ENCODE results near the gene NIBAN1. TPM values are rescaled to one million over a fixed set of nuclear protein-coding genes. Genes with fewer than 3 reads are reported as not detected.

NIBAN1 gene
- total RNA-seq, 1 experiment from 2014 or later, result 8.1 TPM

- H3K4me3 Mint-ChIP-seq, result no peak overlapping the region
- TF ChIP-seq ATF6 (CRISPR knock-in tag; IDR thresholded peaks at IDR 0.05), result no peak
- H3K36me3 Mint-ChIP-seq, result no peaks in the 10 kb centered on the region
- CTCF ChIA-PET, result interaction anchor here (0.8 kb wide), 1 partner anchor 153 kb away, joined by 3 read pairs; no protein-coding TSS in a partner anchor
- ATAC-seq (no peak), DNase-seq (ENCODE audit: low spot score) (no peak)
- H3K4me1 Mint-ChIP-seq, result peaks cover 7% of the 10 kb centered on the region; the same call in 1 of the 2 replicates
- POLR2A ChIA-PET, result no interaction called here
- H3K9me3 Mint-ChIP-seq, result no peaks in the 10 kb centered on the region
- no peak overlapping the region for H3K27ac Mint-ChIP-seq
- no peaks in the 10 kb centered on the region; the same call in 1 of the 2 replicates for H3K27me3 Mint-ChIP-seq (ENCODE audit: low read depth)
These were observed 43.0 kb upstream of the NIBAN1 start for GRCh38 chr1:185017338-185017737.

- H3K4me3 Mint-ChIP-seq, result no peak overlapping the region
- H3K36me3 Mint-ChIP-seq, result no peaks in the 10 kb centered on the region
- TF ChIP-seq CDX4 (CRISPR knock-in tag; IDR thresholded peaks at IDR 0.05; ENCODE audit: borderline replicate concordance), result no peak
- TF ChIP-seq SMAD4 (CRISPR knock-in tag; IDR thresholded peaks at IDR 0.05), result no peak
- TF ChIP-seq MLX (CRISPR knock-in tag; IDR thresholded peaks at IDR 0.05), result no peak
- TF ChIP-seq RELA (CRISPR knock-in tag; IDR thresholded peaks at IDR 0.05; ENCODE audit: borderline replicate concordance), result no peak
- no peak for TF ChIP-seq NFYB (CRISPR knock-in tag; conservative IDR thresholded peaks at IDR 0.05; ENCODE audit: low read depth)
- no peak for TF ChIP-seq E2F1 (CRISPR knock-in tag; IDR thresholded peaks at IDR 0.05)
- TF ChIP-seq FOXK1 (CRISPR knock-in tag; IDR thresholded peaks at IDR 0.05), result no peak
- TF ChIP-seq ZNF425 (CRISPR knock-in tag; conservative IDR thresholded peaks at IDR 0.05), result no peak
- peaks cover 7% of the 10 kb centered on the region; the same call in 1 of the 2 replicates for H3K4me1 Mint-ChIP-seq
- ChIA-PET POLR2A (no interaction called here), CTCF (interaction anchor here (0.8 kb wide), 1 partner anchor 153 kb away, joined by 3 read pairs; no protein-coding TSS in a partner anchor)
- no peaks in the 10 kb centered on the region for H3K9me3 Mint-ChIP-seq
- ATAC-seq, result no peak
- DNase-seq (ENCODE audit: low spot score), result no peak
- H3K27me3 Mint-ChIP-seq (ENCODE audit: low read depth), result no peaks in the 10 kb centered on the region; the same call in 1 of the 2 replicates
- H3K27ac Mint-ChIP-seq, result no peak overlapping the region
These were observed 42.6 kb upstream of the NIBAN1 start for GRCh38 chr1:185016880-185017279.

- H3K4me3 Mint-ChIP-seq, result no peak overlapping the region
- ATAC-seq (no peak), DNase-seq (ENCODE audit: low spot score) (no peak)
- ChIA-PET POLR2A (no interaction called here), CTCF (no interaction called here)
- no peak overlapping the region for H3K27ac Mint-ChIP-seq
- H3K36me3 Mint-ChIP-seq, result no peaks in the 10 kb centered on the region
- no peaks in the 10 kb centered on the region for H3K9me3 Mint-ChIP-seq
- peaks cover 7% of the 10 kb centered on the region; the same call in 1 of the 2 replicates for H3K4me1 Mint-ChIP-seq
- no peak for TF ChIP-seq ZNF423 (CRISPR knock-in tag; IDR thresholded peaks at IDR 0.05)
- no peak for TF ChIP-seq ATF1 (CRISPR knock-in tag; IDR thresholded peaks at IDR 0.05)
- no peak for TF ChIP-seq ARID4B (CRISPR knock-in tag; IDR thresholded peaks at IDR 0.05; ENCODE audit: borderline replicate concordance)
- no peak for TF ChIP-seq MXD4 (CRISPR knock-in tag; IDR thresholded peaks at IDR 0.05; ENCODE audit: borderline replicate concordance)
- no peak for TF ChIP-seq FOXJ3 (CRISPR knock-in tag; IDR thresholded peaks at IDR 0.05; ENCODE audit: borderline replicate concordance)
- H3K27me3 Mint-ChIP-seq (ENCODE audit: low read depth), result no peaks in the 10 kb centered on the region; the same call in 1 of the 2 replicates
These were observed 41.3 kb upstream of the NIBAN1 start for GRCh38 chr1:185015631-185016030.
